Tongue (tissue), 2 donors: ENCODE results near the gene NECTIN2. TPM values are rescaled to one million over a fixed set of nuclear protein-coding genes. Genes with fewer than 3 reads are reported as not detected.
"Not testable (repeated sequence)": the region's sequence is repeated elsewhere in the genome, so short reads cannot be mapped to it uniquely, and the experiment has no call there.

ENCODE experiments used
- DNase-seq: peaks from one replicate; pipeline ENCODE4 v3.0.0-alpha.2; 2015
- total RNA-seq: library from RNA; depleted of rRNA; stranded (reverse); fragments of >200 nt; gene quantifications from one replicate; pipeline ENCODE4 v1.2.3, GENCODE V29; 2014

NECTIN2 gene
- total RNA-seq, 1 donor from 2014 or later: 42.0 TPM

DNA sequence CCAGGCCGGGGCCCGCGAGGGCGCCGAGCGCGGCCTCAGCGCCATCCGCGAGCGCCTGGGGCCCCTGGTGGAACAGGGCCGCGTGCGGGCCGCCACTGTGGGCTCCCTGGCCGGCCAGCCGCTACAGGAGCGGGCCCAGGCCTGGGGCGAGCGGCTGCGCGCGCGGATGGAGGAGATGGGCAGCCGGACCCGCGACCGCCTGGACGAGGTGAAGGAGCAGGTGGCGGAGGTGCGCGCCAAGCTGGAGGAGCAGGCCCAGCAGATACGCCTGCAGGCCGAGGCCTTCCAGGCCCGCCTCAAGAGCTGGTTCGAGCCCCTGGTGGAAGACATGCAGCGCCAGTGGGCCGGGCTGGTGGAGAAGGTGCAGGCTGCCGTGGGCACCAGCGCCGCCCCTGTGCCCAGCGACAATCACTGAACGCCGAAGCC lies 62.8 kb downstream of the NECTIN2 start:
- DNase-seq: no peak

DNA sequence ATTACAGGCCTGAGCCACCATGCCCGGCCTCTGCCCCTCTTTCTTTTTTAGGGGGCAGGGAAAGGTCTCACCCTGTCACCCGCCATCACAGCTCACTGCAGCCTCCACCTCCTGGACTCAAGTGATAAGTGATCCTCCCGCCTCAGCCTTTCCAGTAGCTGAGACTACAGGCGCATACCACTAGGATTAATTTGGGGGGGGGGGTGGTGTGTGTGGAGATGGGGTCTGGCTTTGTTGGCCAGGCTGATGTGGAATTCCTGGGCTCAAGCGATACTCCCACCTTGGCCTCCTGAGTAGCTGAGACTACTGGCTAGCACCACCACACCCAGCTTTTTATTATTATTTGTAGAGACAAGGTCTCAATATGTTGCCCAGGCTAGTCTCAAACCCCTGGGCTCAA lies 63.7 kb downstream of the NECTIN2 start:
- no peak for DNase-seq

DNA sequence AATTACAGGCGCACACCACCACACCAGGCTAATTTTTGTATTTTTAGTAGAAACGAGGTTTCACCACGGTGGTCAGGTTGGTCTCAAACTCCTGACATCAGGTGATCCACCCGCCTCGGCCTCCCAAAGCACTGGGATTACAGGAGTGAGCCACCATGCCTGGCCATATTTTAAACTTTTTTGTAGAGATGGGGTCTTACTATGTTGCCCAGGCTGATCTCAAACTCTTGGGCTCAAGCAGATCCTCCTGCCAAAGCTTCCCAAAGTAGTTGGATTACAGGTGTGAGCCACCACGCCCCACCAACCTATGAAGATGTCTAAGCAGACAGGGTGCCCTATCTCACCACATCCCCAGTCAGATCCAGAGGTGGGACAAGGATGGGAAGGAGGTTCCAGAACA lies 65.8 kb downstream of the NECTIN2 start:
- DNase-seq: not testable (repeated sequence)

DNA sequence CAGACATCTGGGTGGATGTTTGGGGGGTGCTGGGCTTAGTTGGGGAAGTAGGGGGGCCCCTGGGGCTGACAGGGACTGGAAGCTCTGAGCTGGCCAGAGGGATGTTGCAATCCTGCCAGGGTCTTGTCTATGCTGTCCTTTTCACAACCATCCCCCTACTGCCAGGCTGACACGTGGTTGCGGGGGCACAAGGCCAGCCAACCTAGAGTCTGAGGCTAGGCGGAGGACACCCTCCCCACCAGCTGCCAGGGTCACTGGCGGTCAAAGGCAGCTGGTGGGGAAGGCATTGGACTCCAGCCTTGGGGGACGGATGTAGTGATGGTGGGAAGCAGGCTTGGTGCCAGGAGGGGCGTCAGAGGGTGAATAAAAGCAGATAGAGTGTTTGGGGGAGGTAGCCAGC lies 66.8 kb downstream of the NECTIN2 start:
- DNase-seq: peak; percentile 94

DNA sequence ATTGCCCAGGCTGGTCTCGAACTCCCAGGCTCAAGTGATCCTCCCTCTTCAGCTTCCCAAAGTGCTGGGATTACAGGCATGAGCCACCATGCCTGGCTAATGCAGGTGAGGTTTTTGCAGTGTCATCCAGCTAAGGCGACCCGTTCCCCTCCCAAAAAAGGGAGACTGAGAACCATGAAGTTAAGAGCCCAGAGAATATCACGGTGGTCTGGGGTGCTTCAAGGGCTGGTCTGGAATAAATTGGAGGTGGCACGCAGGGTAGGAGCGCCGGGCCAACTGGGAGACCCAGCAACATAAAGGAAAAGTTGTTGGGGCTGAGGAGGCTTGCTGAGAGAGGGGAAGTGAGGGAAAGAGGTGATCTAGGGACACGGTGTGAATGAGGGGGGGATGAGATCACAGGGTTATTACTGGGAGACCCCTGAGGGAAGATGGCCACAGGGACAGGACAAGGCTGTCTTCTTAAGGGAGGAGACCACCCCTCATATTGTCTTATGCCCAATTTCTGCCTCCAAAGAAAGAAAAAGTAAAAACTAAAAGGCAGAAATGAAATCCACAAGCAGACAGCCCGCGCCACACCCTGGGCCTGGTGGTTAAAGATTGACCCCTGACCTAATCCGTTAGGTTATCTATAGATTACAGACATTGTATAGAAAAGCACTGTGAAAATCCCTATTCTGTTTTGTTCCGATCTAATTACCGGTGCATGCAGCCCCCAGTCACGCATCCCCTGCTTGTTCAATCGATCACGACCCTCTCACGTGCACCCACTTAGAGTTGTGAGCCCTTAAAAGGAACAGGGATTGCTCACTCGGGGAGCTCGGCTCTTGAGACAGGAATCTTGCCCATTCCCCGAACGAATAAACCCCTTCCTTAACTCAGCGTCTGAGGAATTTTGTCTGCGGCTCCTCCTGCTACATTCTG lies 67.7 kb downstream of the NECTIN2 start:
- not testable (repeated sequence) for DNase-seq

DNA sequence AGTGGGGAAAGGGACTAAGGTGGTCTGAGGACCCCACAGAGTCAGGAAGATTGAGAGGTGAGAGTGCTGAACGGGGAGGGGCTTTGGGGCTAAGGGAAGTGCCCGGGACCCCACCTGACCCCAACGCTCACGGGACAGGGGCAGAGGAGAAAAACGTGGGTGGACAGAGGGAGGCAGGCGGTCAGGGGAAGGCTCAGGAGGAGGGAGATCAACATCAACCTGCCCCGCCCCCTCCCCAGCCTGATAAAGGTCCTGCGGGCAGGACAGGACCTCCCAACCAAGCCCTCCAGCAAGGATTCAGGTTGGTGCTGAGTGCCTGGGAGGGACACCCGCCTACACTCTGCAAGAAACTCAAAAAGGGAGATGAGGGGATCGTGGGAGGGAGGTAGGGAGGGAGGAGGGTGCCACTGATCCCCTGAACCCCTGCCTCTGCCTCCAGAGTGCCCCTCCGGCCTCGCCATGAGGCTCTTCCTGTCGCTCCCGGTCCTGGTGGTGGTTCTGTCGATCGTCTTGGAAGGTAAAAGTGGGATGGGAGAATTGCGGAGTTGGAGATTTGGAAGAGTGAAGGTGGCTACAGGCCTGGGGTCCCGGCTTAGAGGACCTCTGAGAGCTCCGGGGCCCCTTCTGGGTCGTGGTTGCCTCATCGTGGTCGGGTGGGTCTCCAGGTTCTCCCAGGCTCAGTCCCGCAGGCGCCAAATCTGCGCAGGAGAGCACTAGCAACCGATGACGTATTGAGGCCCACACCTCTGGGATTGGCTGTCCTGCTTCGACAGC lies 68.5 kb downstream of the NECTIN2 start, which contains the start of gene APOC1:
Gene APOC1 (plus strand): TSS at position 176 of the 774 bp plus-strand sequence. CDS start 284 bp downstream, at position 460.
- DNase-seq: peak; percentile 96

DNA sequence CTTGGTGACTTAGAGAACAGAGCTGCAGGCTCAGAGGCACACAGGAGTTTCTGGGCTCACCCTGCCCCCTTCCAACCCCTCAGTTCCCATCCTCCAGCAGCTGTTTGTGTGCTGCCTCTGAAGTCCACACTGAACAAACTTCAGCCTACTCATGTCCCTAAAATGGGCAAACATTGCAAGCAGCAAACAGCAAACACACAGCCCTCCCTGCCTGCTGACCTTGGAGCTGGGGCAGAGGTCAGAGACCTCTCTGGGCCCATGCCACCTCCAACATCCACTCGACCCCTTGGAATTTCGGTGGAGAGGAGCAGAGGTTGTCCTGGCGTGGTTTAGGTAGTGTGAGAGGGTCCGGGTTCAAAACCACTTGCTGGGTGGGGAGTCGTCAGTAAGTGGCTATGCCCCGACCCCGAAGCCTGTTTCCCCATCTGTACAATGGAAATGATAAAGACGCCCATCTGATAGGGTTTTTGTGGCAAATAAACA lies 78.2 kb downstream of the NECTIN2 start:
- DNase-seq: no peak

DNA sequence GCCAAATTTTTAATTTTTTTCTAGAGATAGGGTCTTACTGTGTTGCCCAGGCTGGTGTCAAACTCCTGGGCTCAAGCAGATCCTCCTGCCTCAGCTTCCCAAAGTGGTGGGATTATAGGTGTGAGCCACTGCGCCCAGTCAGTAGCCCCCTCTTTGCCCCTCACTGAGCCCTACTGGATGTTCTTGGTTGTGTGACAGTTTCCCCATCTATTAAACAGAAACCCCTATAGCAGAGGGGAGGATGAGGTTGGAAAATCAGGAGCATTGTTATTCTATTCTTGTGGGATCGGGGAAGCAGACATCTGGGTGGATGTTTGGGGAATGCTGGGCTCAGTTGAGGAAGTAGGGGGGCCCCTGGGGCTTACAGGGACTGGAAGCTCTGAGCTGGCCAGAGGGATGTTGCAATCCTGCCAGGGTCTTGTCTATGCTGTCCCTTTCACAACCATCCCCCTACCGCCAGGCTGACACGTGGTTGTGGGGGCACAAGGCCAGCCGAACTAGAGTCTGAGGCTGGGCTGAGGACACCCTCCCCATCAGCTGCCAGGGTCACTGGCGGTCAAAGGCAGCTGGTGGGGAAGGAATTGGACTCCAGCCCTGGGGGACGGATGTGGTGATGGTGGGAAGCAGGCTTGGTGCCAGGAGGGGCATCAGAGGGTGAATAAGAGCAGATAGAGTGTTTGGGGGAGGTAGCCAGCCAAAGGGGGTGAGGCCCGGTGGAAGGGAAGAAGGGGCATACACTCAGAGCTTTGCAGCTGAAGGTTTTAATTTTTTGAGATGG lies 79.2 kb downstream of the NECTIN2 start:
- peak; percentile 94 for DNase-seq

DNA sequence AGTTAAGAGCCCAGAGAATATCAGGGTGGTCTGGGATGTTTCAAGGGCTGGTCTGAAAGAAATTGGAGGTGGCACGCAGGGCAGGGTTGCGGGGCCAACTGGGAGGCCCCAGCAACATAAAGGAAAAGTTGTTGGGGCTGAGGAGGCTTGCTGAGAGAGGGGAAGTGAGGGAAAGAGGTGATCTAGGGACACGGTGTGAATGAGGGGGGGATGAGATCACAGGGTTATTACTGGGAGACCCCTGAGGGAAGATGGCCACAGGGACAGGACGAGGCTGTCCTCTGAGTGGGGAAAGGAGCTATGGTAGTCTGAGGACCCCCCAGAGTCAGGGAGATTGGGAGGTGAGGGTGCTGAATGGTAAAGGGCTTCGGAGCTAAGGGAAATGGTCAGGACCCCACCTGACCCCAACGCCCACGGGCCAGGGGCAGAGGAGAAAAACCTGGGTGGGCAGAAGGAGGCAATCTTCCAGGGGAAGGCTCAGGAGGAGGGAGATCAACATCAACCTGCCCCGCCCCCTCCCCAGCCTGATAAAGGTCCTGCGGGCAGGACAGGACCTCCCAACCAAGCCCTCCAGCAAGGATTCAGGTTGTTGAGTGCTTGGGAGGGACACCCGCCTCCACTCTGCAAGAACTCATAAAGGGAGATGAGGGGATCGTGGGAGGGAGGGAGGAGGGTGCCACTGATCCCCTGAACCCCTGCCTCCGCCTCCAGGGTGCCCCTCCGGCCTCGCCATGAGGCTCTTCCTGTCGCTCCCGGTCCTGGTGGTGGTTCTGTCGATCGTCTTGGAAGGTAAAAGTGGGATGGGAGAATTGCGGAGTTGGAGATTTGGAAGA lies 80.4 kb downstream of the NECTIN2 start:
- not testable (repeated sequence) for DNase-seq

DNA sequence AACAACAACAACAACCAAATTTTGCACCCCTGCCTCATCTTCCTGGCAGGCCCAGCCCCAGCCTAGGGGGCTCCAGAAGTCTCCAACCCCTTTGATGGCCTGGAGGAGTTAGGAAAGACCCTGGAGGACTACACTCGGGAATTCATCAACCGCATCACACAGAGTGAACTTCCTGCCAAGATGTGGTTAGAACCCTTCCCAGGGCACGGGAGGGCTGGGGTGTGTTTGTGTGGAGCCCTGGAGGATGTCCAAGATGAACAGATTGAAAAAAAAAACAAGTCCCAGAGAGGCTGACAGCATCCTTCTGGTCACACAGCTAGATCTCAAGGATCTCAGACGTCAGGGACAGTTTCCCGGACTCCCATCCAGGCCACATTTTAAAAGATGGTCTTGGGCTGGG lies 81.6 kb downstream of the NECTIN2 start:
- DNase-seq: no peak

DNA sequence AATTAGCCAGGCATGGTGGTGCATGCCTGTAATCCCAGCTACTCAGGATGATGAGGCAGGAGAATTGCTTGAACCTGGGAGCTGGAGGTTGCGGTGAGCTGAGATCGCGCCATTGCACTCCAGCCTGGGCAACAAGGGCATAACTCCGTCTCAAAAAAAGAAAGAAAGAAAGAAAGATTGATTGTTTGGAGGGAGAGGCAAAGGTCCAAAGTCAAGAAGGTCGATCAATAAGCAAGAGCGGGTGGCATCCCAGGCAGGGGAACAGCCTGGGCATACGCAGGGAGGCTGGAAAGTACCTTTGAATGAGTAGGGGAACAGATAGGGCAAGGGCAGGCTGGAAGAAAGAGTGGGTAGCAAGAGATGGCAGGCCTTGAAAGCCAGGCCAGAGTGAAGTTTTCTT lies 84.0 kb downstream of the NECTIN2 start:
- DNase-seq: no peak

DNA sequence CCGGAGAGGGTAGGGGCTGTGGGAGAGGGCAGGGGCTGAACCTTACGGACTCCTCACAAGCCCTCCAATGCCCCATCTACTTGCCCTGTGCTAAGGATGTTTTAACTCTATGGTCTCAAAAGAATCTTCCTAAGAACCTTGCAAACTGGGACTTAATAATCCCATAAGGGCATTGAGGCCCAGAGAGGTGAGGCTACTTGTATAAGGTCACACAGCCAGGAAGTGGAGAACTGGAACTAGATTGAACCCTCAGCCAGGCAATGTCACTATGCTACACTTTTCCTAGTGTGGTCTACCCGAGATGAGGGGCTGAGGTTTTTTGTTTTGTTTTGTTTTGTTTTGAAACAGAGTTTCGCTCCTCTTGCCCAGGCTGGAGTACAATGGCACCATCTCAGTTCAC lies 85.4 kb downstream of the NECTIN2 start:
- DNase-seq: no peak

Other genes with a start within 250 kb of the NECTIN2 start
- not detected for gene IGSF23, start 232.7 kb upstream of the NECTIN2 start, total RNA-seq
- gene PVR, start 202.4 kb upstream of the NECTIN2 start, total RNA-seq: 69.0 TPM
- 2.5 TPM for gene CEACAM19, start 174.8 kb upstream of the NECTIN2 start, total RNA-seq
- not detected for gene CEACAM16, start 147.1 kb upstream of the NECTIN2 start, total RNA-seq
- 8.4 TPM for gene BCL3, start 97.6 kb upstream of the NECTIN2 start, total RNA-seq
- gene CBLC, start 68.4 kb upstream of the NECTIN2 start, total RNA-seq: 2.8 TPM
- gene BCAM, start 37.2 kb upstream of the NECTIN2 start, total RNA-seq: 188 TPM
- gene TOMM40, start 45.0 kb downstream of the NECTIN2 start, total RNA-seq: 44.1 TPM
- 59.9 TPM for gene APOE, start 59.5 kb downstream of the NECTIN2 start, total RNA-seq
- gene APOC1, start 68.3 kb downstream of the NECTIN2 start, total RNA-seq: 11.6 TPM
- not detected for gene APOC4, start 95.9 kb downstream of the NECTIN2 start, total RNA-seq
- not detected for gene APOC2, start 99.8 kb downstream of the NECTIN2 start, total RNA-seq
- gene CLPTM1, start 109.1 kb downstream of the NECTIN2 start, total RNA-seq: 38.3 TPM
- gene RELB, start 155.2 kb downstream of the NECTIN2 start, total RNA-seq: 9.5 TPM
- 24.7 TPM for gene CLASRP, start 192.7 kb downstream of the NECTIN2 start, total RNA-seq
- gene ZNF296, start 230.2 kb downstream of the NECTIN2 start, total RNA-seq: not detected
- gene GEMIN7, start 233.0 kb downstream of the NECTIN2 start, total RNA-seq: 12.5 TPM
- gene PPP1R37, start 246.9 kb downstream of the NECTIN2 start, total RNA-seq: 27.7 TPM